ENCODE measurements around the gene OPN4. TPM values are rescaled to one million over a fixed set of nuclear protein-coding genes. Genes with fewer than 3 reads are reported as not detected.

OPN4 gene
- total RNA-seq, 1 experiment from 2014 or later, result not detected

- DNase-seq (ENCODE audit: low read depth), result no peak
Measured at GRCh38 chr10:86678999-86679792, 24.8 kb downstream of the OPN4 start.

DNA sequence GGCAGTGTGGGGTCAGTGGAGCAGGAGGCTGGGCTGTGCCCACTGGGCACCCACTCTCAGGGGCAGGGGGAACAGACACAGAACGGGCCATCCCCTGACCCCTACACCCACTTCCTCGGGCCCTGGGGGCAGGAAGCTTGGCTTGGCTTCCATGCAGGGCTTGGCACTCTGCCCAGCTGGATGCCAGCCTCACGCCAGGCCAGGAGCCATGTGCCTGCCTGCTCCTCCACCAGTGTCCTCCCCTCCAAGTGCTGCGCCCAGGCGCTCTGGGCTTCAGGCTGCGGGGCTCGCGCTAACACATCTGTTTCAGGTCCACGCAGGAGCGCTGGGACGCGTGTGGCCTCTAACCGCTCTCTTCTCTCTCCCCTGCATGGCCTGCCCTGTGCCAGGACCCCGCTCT is 26.7 kb downstream of the OPN4 start:
- DNase-seq (ENCODE audit: low read depth), result no peak

DNA sequence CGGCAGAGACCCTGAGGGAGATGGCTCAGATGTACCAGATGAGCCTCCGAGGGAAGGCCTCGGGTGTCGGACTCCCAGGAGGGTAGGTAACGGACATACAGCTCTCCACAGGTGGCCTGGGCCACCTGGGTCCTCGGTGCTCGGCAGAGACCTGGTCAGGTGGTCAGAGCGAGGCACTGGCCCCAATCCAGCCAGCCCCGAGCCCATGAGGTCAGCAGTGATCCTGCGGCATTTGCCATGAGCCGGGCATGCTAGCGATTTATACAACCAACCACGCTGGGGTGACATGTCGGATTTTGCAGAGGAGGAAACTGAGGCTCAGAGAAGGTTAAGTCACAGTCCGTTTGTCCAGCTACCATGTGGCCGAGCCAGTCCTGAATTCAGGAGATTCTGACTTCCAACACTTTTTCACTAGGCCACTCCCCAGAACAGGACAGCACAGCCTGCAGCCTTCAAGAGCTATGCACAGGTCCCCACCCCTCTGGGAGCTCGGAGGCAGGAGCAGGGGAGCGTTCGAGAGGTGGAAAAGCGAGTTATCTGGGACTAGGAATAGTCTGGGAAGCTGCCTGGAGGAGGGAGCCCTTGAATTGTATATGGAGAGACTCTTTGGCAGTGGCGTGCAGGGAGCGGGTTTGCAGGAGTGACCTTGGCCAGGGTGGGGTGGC is 27.5 kb downstream of the OPN4 start:
- no peak for DNase-seq (ENCODE audit: low read depth)

- DNase-seq (ENCODE audit: low read depth), result no peak
Measured at GRCh38 chr10:86682675-86683074, 28.3 kb downstream of the OPN4 start.

DNA sequence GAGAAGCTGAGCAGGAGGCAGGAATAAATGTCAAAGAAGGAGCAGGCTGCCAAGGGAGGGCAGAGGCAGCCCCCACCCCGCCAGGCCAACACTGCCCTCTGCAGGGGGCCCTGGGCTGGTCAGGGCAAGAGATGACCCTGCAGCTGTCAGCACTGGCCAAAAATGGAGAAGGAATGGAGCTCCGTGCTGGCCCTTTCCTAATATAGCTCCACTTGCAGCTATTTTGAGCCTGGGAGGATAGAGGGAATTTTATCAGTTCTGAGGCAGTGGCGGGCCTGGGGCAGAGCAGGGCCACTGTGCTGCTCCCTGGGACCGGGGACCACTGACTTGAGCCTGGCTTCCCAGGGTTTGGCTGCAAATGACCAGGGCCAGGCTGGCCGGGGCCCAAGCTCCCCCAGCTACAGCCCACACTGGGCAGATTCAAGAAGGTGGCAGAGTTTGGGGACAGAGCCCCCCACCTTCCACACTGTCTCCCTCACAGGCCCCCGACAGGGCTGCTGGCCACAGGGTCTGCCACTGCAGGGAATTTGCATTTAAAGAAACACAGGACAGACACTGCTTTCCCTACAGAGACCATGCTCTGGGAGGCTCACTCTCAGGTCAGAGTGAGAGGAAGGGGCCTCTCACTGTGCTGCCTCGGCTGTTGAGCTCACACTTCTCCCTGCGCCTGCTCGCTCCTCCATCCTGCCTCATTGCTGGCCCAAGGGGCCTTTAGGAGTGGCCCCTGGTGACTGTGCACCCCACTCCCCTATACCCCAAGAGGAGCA is 30.2 kb downstream of the OPN4 start:
- DNase-seq (ENCODE audit: low read depth), result no peak

GRCh38 chr10:86685416-86685815 is 31.1 kb downstream of the OPN4 start:
- DNase-seq (ENCODE audit: low read depth), result no peak

DNA sequence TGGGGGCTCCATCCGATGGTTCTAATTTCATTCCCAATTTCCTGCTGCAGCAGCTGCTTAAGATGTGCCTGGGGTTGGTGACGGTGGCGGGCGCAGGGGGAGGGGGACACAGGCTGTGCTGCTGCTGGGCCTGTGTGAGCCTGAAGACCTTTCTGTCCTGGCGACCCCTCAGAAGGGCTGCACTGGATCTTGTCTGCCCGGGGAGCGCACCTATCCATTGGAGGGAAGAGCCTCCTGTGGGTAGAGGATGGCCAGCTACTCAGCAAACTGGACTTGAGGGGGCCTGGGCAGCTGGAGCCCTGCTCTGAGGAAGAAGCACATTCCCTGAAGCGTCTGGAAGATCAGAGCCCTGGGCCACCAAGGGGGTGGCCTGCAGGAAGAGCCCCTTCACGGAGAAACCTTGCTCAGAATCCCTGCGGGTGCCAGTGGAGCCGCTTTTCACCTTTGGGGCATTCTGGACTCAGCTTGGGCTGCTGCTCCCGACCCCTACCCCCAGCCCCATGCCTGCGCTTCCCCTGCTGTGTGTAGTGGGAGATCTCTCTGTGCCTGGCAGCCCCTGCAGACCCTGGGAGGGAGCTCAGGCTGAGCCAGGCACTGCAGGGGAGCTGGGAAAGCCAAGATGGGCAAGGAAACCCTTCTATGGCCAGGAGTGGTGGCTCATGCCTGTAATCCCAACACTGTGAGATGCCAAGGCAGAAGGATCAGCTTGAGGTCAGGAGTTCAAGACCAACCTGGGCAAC is 31.7 kb downstream of the OPN4 start:
- no peak for DNase-seq (ENCODE audit: low read depth)

- DNase-seq (ENCODE audit: low read depth), result no peak
Measured at GRCh38 chr10:86686972-86687371, 32.6 kb downstream of the OPN4 start.

DNA sequence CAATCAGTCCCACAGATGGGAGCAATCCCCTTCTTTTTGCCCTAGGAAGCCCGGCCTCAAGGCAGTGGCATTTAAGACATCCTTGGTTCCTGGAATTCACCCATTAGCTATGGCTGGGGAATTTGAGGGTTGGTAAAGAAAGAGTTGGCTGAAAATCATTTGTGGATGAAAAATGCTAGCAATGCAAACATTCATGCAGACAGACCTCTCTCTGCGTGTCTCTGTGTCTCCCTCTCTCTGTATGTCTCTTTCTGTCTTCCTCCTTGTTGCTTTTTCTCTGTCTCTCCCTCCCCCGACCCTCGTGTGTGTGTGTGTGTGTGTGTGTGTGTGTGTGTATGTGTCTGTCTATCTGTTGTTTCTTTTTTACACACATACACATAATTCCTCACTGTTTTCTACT is 33.4 kb downstream of the OPN4 start:
- DNase-seq (ENCODE audit: low read depth), result no peak

DNA sequence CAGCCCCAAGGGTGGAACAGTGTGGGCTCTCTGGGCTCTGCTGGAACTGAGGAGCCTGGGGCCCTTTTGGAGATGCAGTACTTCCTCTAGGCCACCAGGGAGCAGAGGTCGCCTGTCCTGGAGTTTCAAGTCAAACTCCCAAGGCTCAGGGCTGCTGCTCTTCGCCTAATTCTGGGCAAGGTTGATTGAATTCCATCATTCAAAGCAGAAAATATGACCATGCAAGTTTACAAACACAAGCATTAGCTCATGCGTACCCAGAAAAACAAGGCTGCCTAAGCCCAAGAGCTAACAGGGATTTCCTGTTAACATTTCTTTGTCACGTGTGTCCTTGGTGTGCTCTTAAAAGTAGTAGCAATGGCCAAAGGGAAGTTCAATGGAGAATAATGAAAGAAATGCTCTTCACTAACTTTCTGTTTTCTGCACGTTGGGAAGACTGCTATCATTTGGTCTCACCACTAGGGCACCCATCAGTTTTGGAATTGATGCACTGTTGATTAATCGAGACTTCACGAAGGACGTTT is 34.1 kb downstream of the OPN4 start:
- peak; percentile 61 for DNase-seq (ENCODE audit: low read depth)

DNA sequence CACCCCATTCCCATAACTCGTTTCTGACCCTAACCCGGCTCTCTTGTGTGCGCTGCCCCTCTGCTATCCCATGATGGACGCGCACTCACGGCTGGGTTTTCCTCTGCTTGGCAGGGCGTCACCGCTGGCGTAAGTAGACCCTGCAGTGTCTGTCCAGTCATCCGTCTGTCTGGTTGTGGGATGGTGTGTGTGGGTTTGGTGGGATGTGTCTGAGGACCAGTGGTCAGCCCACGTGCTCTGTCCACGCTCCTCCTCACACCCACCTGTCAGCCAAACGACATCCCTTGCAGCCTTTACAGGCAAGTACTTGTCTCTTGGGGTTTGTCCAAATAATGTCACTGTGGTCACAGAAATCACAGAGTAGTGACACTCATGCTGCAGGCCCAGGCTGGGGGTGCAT is 34.8 kb downstream of the OPN4 start:
- DNase-seq (ENCODE audit: low read depth), result no peak

DNA sequence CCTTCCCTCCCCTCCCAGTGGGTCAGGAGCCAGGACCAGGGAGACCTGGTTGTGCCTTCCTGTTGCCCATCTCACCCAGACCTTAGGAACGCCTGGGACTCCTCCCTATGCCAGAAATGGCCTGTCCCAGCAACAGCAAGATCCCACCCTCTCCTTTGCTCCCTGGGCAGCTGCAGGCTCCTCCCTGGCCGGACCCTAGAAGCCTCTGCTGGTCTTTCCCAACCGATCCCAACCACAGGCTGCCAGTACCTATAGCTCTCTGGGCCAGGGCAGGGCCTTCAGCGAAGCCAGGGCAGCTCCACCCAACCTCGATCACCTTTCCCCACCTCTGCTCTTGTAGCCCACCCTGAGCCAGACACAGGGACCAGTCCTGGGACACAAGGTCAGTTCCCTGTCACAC is 35.9 kb downstream of the OPN4 start:
- DNase-seq (ENCODE audit: low read depth), result no peak

- DNase-seq (ENCODE audit: low read depth), result no peak
Measured at GRCh38 chr10:86690657-86691084, 36.3 kb downstream of the OPN4 start.

DNA sequence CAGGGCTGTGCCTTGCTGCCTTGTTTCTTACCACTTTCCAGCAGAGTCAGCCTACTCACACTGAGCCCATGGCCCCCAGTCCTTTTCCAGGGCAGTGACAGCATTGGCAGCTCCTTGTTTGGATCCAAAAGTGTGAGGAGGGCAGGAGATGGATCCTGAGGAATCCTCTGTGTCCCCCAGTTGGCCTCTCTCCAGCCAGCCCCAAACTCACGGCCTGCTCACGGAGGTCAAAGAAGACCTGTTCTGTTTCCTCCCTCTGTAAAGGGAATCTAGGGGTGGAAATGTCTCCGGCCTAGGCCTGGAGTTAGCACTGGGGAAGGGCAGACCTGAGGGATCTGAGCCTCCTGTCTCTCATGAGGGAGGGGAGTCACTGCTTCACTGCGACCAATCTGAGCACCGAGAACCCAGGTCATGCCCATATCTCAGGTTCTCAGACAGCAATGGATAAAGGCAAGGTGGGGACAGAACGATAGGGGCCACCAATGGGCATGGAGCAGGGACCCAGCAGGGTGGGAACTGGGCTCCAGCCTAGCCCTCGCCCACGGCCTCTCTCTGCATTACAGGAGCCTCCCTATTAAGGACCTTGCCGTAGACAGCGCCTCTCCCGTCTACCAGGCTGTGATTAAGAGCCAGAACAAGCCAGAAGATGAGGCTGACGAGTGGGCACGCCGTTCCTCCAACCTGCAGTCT is 37.1 kb downstream of the OPN4 start:
- no peak for DNase-seq (ENCODE audit: low read depth)

- no peak for DNase-seq (ENCODE audit: low read depth)
Measured at GRCh38 chr10:86692023-86692514, 37.7 kb downstream of the OPN4 start.

GRCh38 chr10:86692664-86693063 is 38.3 kb downstream of the OPN4 start:
- no peak for DNase-seq (ENCODE audit: low read depth)

- DNase-seq (ENCODE audit: low read depth), result no peak
Measured at GRCh38 chr10:86693275-86693674, 38.9 kb downstream of the OPN4 start.

GRCh38 chr10:86693721-86694369 is 39.5 kb downstream of the OPN4 start:
- DNase-seq (ENCODE audit: low read depth), result peak; percentile 46

DNA sequence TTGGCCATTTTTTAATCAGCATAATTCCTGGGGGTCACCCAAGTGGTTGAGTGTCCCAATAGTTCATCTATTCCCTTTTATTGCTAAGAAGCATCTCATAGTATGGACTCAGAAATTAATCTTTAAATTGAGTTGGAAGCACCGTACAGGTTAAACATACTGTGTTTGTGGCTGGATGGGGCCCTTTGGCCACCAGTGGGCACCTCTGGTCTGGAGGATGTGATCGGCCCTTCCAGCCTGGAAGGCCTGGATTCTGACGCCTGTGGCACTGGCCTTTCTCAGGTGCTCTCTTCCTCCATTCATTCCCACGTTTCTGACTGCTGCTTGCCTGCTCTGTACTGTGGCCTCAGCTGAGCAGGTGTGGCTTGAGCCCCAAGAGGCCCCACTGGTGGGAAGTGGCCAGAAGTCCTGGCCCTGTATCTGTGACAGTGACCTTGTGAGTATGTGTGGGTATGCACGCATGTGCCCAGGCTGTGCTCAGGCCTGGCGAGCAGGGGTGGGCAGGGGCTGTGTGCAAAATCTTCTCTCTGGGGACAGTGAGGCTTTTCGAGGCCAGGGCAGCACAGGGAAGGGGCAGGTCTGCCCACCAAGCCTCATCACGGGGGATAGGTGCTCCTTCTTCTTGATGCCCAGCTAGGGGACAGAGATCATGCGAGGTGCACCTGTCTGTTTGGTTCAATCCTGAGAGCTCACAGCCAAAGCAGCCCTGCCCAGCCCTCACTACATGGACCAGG is 44.0 kb downstream of the OPN4 start:
- DNase-seq (ENCODE audit: low read depth), result no peak

GRCh38 chr10:86699125-86699524 is 44.8 kb downstream of the OPN4 start:
- DNase-seq (ENCODE audit: low read depth), result no peak
